Esophagus muscularis mucosa (tissue), 4 donors: ENCODE data around the gene OR1M1. TPM values are rescaled to one million over a fixed set of nuclear protein-coding genes. Genes with fewer than 3 reads are reported as not detected.
"Not testable (repeated sequence)": the region's sequence is repeated elsewhere in the genome, so short reads cannot be mapped to it uniquely, and the experiment has no call there.

Experiments
- DNase-seq: peaks from one replicate; pipeline ENCODE4 v3.0.0-alpha.2; 2017; ENCODE audit errors: extremely low spot score
- H3K27ac ChIP-seq, 4 donors: fragments of 200-600 bp; sonication (generic); replicated peaks in 1 of 4; 1 replicate in 3 of 4; 2 replicates in 1 of 4; pipeline ENCODE4 v1.5.1; 2016 to 2019; ENCODE audit warnings: mild to moderate bottlenecking in 1 of 4
- H3K27me3 ChIP-seq, 4 donors: fragments of 200-600 bp; sonication (generic); one replicate each; pipeline versions ENCODE4 v1.5.1 to v1.6.0; 2016 to 2019
- H3K36me3 ChIP-seq, 4 donors: fragments of 200-600 bp; sonication (generic); one replicate each; pipeline ENCODE4 v1.5.1; 2016 to 2019
- H3K4me1 ChIP-seq, 4 donors: fragments of 200-600 bp; sonication (generic); one replicate each; pipeline ENCODE4 v1.5.1; 2016 to 2019
- H3K4me3 ChIP-seq, 4 donors: fragments of 200-600 bp; sonication (generic); 1 replicate in 2 of 4; 2 replicates in 2 of 4; pipeline ENCODE4 v1.5.1; 2016 to 2019; ENCODE audit warnings: mild to moderate bottlenecking in 4 of 4, moderate library complexity in 1 of 4
- H3K9me3 ChIP-seq, 4 donors: fragments of 200-600 bp; sonication (generic); 1 replicate in 3 of 4; 2 replicates in 1 of 4; pipeline ENCODE4 v1.5.1; 2016 to 2019
- CTCF ChIP-seq, 3 experiments: fragments of 200-600 bp in 2 of 3; fragments of 450-650 bp in 1 of 3; sonication (generic) in 2 of 3; IDR thresholded peaks; one replicate each; pipeline ENCODE4 v1.5.1; 2017 to 2019; ENCODE audit warnings: antibody characterized with exemption in 3 of 3, mild to moderate bottlenecking in 2 of 3, moderate library complexity in 1 of 3
- EP300 ChIP-seq: sonication (generic); formaldehyde crosslinking; IDR thresholded peaks from one replicate; pipeline ENCODE4 v1.6.1; 2017; ENCODE audit warnings: antibody characterized with exemption
- POLR2A ChIP-seq: fragments of 450-650 bp; IDR thresholded peaks from one replicate; pipeline ENCODE4 v1.6.1; 2017; ENCODE audit warnings: antibody characterized with exemption, moderate library complexity, mild to moderate bottlenecking, low read depth
- POLR2AphosphoS5 ChIP-seq, 2 donors: sonication (generic); formaldehyde crosslinking; IDR thresholded peaks; one replicate each; pipeline ENCODE4 v1.6.1; 2017; ENCODE audit warnings: antibody characterized with exemption in 2 of 2
- WGBS: methylation state at CpG from one replicate; pipeline ENCODE4 v1.1.5; 2018; 5-methylcytosine and 5-hydroxymethylcytosine counted together
- intact Hi-C: fragments of 100-400 bp; cut with DNase I; formaldehyde crosslinking; loops from one replicate; pipeline ENCODE4 v1.15.1; 2023
- total RNA-seq, 4 donors: library from RNA; depleted of rRNA; stranded (reverse); fragments of >200 nt; gene quantifications; one replicate each; pipeline versions ENCODE4 v1.1.0 to v1.2.1, GENCODE V29; 2016

OR1M1 gene
- total RNA-seq, 4 donors from 2014 or later: not detected

GRCh38 chr19:9054765-9055164, 32.1 kb upstream of the OR1M1 start:
- 40% methylated on average over 8 of the region's 8 CpGs for WGBS
- TF ChIP-seq CTCF (IDR thresholded peaks at IDR 0.05) (no peak), POLR2AphosphoS5 (IDR thresholded peaks at IDR 0.05) (no peak), EP300 (no peak), POLR2A (no peak)
- no peak for DNase-seq
- Histone ChIP-seq H3K27me3 (no peaks in the 10 kb centered on the region), H3K27ac (no peak overlapping the region), H3K9me3 (no peaks in the 10 kb centered on the region), H3K4me1 (peaks cover 0 to 6% (median 0%) of the 10 kb centered on the region in 4 donors), H3K36me3 (no peaks in the 10 kb centered on the region), H3K4me3 (no peak overlapping the region)
- intact Hi-C loops: no loop called here

- H3K4me3 ChIP-seq, H3K27ac ChIP-seq, intact Hi-C loops, H3K36me3 ChIP-seq, H3K27me3 ChIP-seq, DNase-seq, H3K9me3 ChIP-seq, H3K4me1 ChIP-seq: not testable (repeated sequence)
- 90% methylated on average over 9 of the region's 9 CpGs for WGBS
Observed at GRCh38 chr19:9056131-9056530, 30.7 kb upstream of the OR1M1 start.

- Histone ChIP-seq H3K27ac (no peak overlapping the region), H3K9me3 (no peaks in the 10 kb centered on the region), H3K4me1 (peaks cover 0 to 6% (median 0%) of the 10 kb centered on the region in 4 donors), H3K27me3 (no peaks in the 10 kb centered on the region), H3K4me3 (no peak overlapping the region), H3K36me3 (no peaks in the 10 kb centered on the region)
- TF ChIP-seq EP300: no peak
- TF ChIP-seq CTCF (IDR thresholded peaks at IDR 0.05): no peak
- TF ChIP-seq POLR2A: no peak
- no peak for TF ChIP-seq POLR2AphosphoS5 (IDR thresholded peaks at IDR 0.05)
- DNase-seq: no peak
- intact Hi-C loops: no loop called here
- WGBS: 77% methylated on average over 4 of the region's 4 CpGs
Observed at GRCh38 chr19:9057505-9058258, 29.2 kb upstream of the OR1M1 start.

- H3K4me1 ChIP-seq: peaks cover 0 to 6% (median 0%) of the 10 kb centered on the region in 4 donors
- TF ChIP-seq CTCF (IDR thresholded peaks at IDR 0.05): no peak
- peak; percentile 24 to 42 for TF ChIP-seq POLR2AphosphoS5 (IDR thresholded peaks at IDR 0.05)
- no peak for DNase-seq
- no peaks in the 10 kb centered on the region for H3K9me3 ChIP-seq
- no peak overlapping the region for H3K4me3 ChIP-seq
- intact Hi-C loops: no loop called here
- WGBS: 39% methylated on average over 12 of the region's 12 CpGs
- H3K27ac ChIP-seq: peak overlapping the region in 2 of 4 donors; percentile 41 to 58
- H3K27me3 ChIP-seq: no peaks in the 10 kb centered on the region
- no peaks in the 10 kb centered on the region for H3K36me3 ChIP-seq
Observed at GRCh38 chr19:9058905-9059667, 27.8 kb upstream of the OR1M1 start.

GRCh38 chr19:9060564-9061340, 26.1 kb upstream of the OR1M1 start:
- Histone ChIP-seq H3K4me3 (no peak overlapping the region), H3K9me3 (no peaks in the 10 kb centered on the region), H3K4me1 (peaks cover 0 to 6% (median 0%) of the 10 kb centered on the region in 4 donors), H3K27ac (no peak overlapping the region), H3K27me3 (no peaks in the 10 kb centered on the region), H3K36me3 (no peaks in the 10 kb centered on the region)
- TF ChIP-seq EP300: no peak
- TF ChIP-seq POLR2A: no peak
- TF ChIP-seq POLR2AphosphoS5 (IDR thresholded peaks at IDR 0.05): no peak
- no peak for TF ChIP-seq CTCF (IDR thresholded peaks at IDR 0.05)
- no peak for DNase-seq
- WGBS: 76% methylated on average over 14 of the region's 17 CpGs
- intact Hi-C loops: no loop called here
